Suprapubic skin (tissue), 4 donors: ENCODE measurements around the gene STARD10. TPM values are rescaled to one million over a fixed set of nuclear protein-coding genes. Genes with fewer than 3 reads are reported as not detected.

Experiments used
- DNase-seq, 2 donors: peaks; one replicate each; pipeline ENCODE4 v3.0.0-alpha.2; 2019; ENCODE audit warnings: low spot score in 2 of 2
- H3K27ac ChIP-seq: fragments of 200-600 bp; sonication (generic); one replicate; pipeline ENCODE4 v1.5.1; 2019
- H3K27me3 ChIP-seq: fragments of 200-600 bp; sonication (generic); one replicate; pipeline ENCODE4 v1.5.1; 2019
- H3K36me3 ChIP-seq: fragments of 200-600 bp; sonication (generic); one replicate; pipeline ENCODE4 v1.5.1; 2019
- H3K4me1 ChIP-seq: fragments of 200-600 bp; sonication (generic); one replicate; pipeline ENCODE4 v1.5.1; 2019
- H3K4me3 ChIP-seq: fragments of 200-600 bp; sonication (generic); one replicate; pipeline ENCODE4 v1.5.1; 2019; ENCODE audit warnings: mild to moderate bottlenecking
- H3K9me3 ChIP-seq: fragments of 200-600 bp; sonication (generic); one replicate; pipeline ENCODE4 v1.5.1; 2019
- CTCF ChIP-seq, 2 donors: fragments of 200-600 bp in 1 of 2; fragments of 450-650 bp in 1 of 2; sonication (generic) in 1 of 2; IDR thresholded peaks; one replicate each; pipeline ENCODE4 v1.5.1; 2016 to 2019; ENCODE audit warnings: antibody characterized with exemption in 2 of 2, mild to moderate bottlenecking in 1 of 2, moderate library complexity in 1 of 2
- EP300 ChIP-seq: sonication (generic); formaldehyde crosslinking; IDR thresholded peaks from one replicate; pipeline ENCODE4 v1.6.1; 2017; ENCODE audit warnings: antibody characterized with exemption
- POLR2A ChIP-seq, 2 donors: fragments of 450-650 bp; IDR thresholded peaks; one replicate each; pipeline ENCODE4 v1.6.1; 2017; ENCODE audit warnings: antibody characterized with exemption in 2 of 2, mild to moderate bottlenecking in 2 of 2, moderate library complexity in 2 of 2
- POLR2AphosphoS5 ChIP-seq, 3 donors: sonication (generic); formaldehyde crosslinking; IDR thresholded peaks; one replicate each; pipeline ENCODE4 v1.6.1; 2017; ENCODE audit warnings: antibody characterized with exemption in 3 of 3
- WGBS: methylation state at CpG from one replicate; pipeline ENCODE4 v1.1.5; 2018; 5-methylcytosine and 5-hydroxymethylcytosine counted together
- total RNA-seq, 4 donors: library from RNA; depleted of rRNA; stranded (reverse); fragments of >200 nt; gene quantifications; one replicate each; pipeline ENCODE4 v1.1.0, GENCODE V29; 2016

The STARD10 gene
- total RNA-seq, 4 donors from 2014 or later: 76.3 to 83.0 (median 79.4) TPM

GRCh38 chr11:72707032-72707431, 86.8 kb downstream of the STARD10 start:
- H3K4me3 ChIP-seq: no peak overlapping the region
- no peak for DNase-seq
- WGBS: 94% methylated on average over 9 of the region's 9 CpGs
- no peaks in the 10 kb centered on the region for H3K27me3 ChIP-seq
- TF ChIP-seq POLR2AphosphoS5 (IDR thresholded peaks at IDR 0.05) (no peak), CTCF (IDR thresholded peaks at IDR 0.05) (no peak), POLR2A (IDR thresholded peaks at IDR 0.05) (no peak), EP300 (no peak)
- H3K27ac ChIP-seq: no peak overlapping the region
- H3K9me3 ChIP-seq: no peaks in the 10 kb centered on the region
- H3K36me3 ChIP-seq: peaks cover 92% of the 10 kb centered on the region
- H3K4me1 ChIP-seq: peaks cover 31% of the 10 kb centered on the region

- Histone ChIP-seq H3K9me3 (no peaks in the 10 kb centered on the region), H3K27me3 (no peaks in the 10 kb centered on the region), H3K27ac (no peak overlapping the region), H3K36me3 (peaks cover 93% of the 10 kb centered on the region), H3K4me1 (peaks cover 34% of the 10 kb centered on the region), H3K4me3 (no peak overlapping the region)
- WGBS: 91% methylated on average over 5 of the region's 5 CpGs
- TF ChIP-seq POLR2A (IDR thresholded peaks at IDR 0.05): no peak
- TF ChIP-seq EP300: no peak
- TF ChIP-seq POLR2AphosphoS5 (IDR thresholded peaks at IDR 0.05): no peak
- TF ChIP-seq CTCF (IDR thresholded peaks at IDR 0.05): no peak
- no peak for DNase-seq
Measured at GRCh38 chr11:72706579-72706978, 87.3 kb downstream of the STARD10 start.

- WGBS: 89% methylated on average over 12 of the region's 12 CpGs
- H3K4me3 ChIP-seq: no peak overlapping the region
- H3K36me3 ChIP-seq: peaks cover 95% of the 10 kb centered on the region
- TF ChIP-seq EP300: no peak
- no peak for TF ChIP-seq CTCF (IDR thresholded peaks at IDR 0.05)
- TF ChIP-seq POLR2A (IDR thresholded peaks at IDR 0.05): no peak
- DNase-seq: no peak
- no peaks in the 10 kb centered on the region for H3K27me3 ChIP-seq
- H3K9me3 ChIP-seq: no peaks in the 10 kb centered on the region
- H3K4me1 ChIP-seq: peaks cover 36% of the 10 kb centered on the region
- no peak overlapping the region for H3K27ac ChIP-seq
Measured at GRCh38 chr11:72705442-72706365, 88.1 kb downstream of the STARD10 start.

GRCh38 chr11:72704783-72705265, 89.0 kb downstream of the STARD10 start:
- TF ChIP-seq EP300 (no peak), POLR2AphosphoS5 (IDR thresholded peaks at IDR 0.05) (no peak), CTCF (IDR thresholded peaks at IDR 0.05) (no peak), POLR2A (IDR thresholded peaks at IDR 0.05) (no peak)
- Histone ChIP-seq H3K27ac (no peak overlapping the region), H3K4me3 (no peak overlapping the region), H3K36me3 (peaks cover 95% of the 10 kb centered on the region), H3K27me3 (no peaks in the 10 kb centered on the region), H3K4me1 (peaks cover 43% of the 10 kb centered on the region), H3K9me3 (no peaks in the 10 kb centered on the region)
- 31% methylated on average over 4 of the region's 4 CpGs for WGBS
- no peak for DNase-seq

Other genes with a start within 250 kb of the STARD10 start
- gene PDE2A, start 119.6 kb downstream of the STARD10 start, total RNA-seq: 10 to 100 TPM in 3 of 4 donors, 1 to 10 TPM in 1; 5.4 to 49.9 (median 31.2) TPM
- 100 to 1,000 TPM in 1 of 4 donors, 10 to 100 TPM in 3; 53.8 to 126 (median 88.8) TPM for gene ARAP1, start 41.6 kb downstream of the STARD10 start, total RNA-seq
- 100 to 1,000 TPM in 2 of 4 donors, 10 to 100 TPM in 2; 81.9 to 231 (median 111) TPM for gene ATG16L2, start 20.4 kb upstream of the STARD10 start, total RNA-seq